HCT116 (cell line): ENCODE data around the gene TWF2. TPM values are rescaled to one million over a fixed set of nuclear protein-coding genes. Genes with fewer than 3 reads are reported as not detected.

ENCODE experiments used
- ATAC-seq: fragments of 200-7000 bp; cut with Tn5 transposase; 2 replicates; pipeline ENCODE4 v1.9.1; 2020; ENCODE audit warnings: mild to moderate bottlenecking, moderate library complexity
- BruUV-seq: library from RNA; stranded (reverse); fragments of 400-500 nt; replicated peaks from 2 replicates; lab custom pipeline; 2021; lab: Mats Ljungman, UMichigan
- CTCF ChIA-PET: fragments of 300-600 bp; sonication (Branson Sonifier 250); formaldehyde crosslinking; loops from one replicate; lab custom pipeline; 2021; ENCODE audit warnings: antibody characterized with exemption; lab: Charles Lee
- POLR2A ChIA-PET: fragments of 300-600, 350-600 bp; sonication (Branson Sonifier 250); formaldehyde crosslinking; loops from one replicate; lab custom pipeline; 2021; ENCODE audit warnings: antibody characterized with exemption; lab: Charles Lee
- RAD21 ChIA-PET, 2 experiments: fragments of 300-600 bp; sonication (Branson Sonifier 250); formaldehyde crosslinking; loops; one replicate each; lab custom pipeline; 2023; ENCODE audit warnings: low total read pairs in 2 of 2; ENCODE audit not compliant: uncharacterized antibody in 2 of 2, unreplicated experiment in 2 of 2, low non-redundant PET in 1 of 2; lab: Charles Lee
- DNase-seq: peaks from one replicate; pipeline ENCODE4 v3.0.0-alpha.2; 2010; ENCODE audit warnings: low read depth, low spot score
- H2AFZ ChIP-seq: fragments of 200-600 bp; shearing (Covaris generic), sonication (generic); 2 replicates; pipeline ENCODE4 v1.6.1; 2017; ENCODE audit warnings: low read depth, mixed run types, mixed read lengths, antibody characterized with exemption, low read length; ENCODE audit not compliant: poor library complexity, severe bottlenecking
- H3K27ac ChIP-seq: 2 replicates; pipeline ENCODE4 v1.5.1; 2012; ENCODE audit warnings: low read depth, low read length
- H3K27me3 ChIP-seq: fragments of 200-600 bp; sonication (generic); 2 replicates; pipeline ENCODE4 v1.6.1; 2016; ENCODE audit warnings: mixed run types, low read length, mixed read lengths; ENCODE audit not compliant: insufficient read depth
- H3K36me3 ChIP-seq, 2 experiments: fragments of 200-500 bp in 1 of 2; fragments of 200-600 bp in 1 of 2; sonication (Bioruptor generic) in 1 of 2; sonication (generic) in 1 of 2; 2 replicates each; pipeline versions ENCODE4 v1.5.1 to v1.6.1; 2014 to 2016; ENCODE audit warnings: low read length in 2 of 2, inconsistent platforms in 1 of 2, mixed read lengths in 1 of 2, mixed run types in 1 of 2; ENCODE audit not compliant: insufficient read depth in 2 of 2, control insufficient read depth in 1 of 2
- H3K4me1 ChIP-seq, 2 experiments: fragments of 200-600 bp in 1 of 2; sonication (generic) in 1 of 2; 2 replicates each; pipeline versions ENCODE4 v1.5.1 to v1.6.1; 2012 to 2017; ENCODE audit warnings: low read length in 2 of 2, inconsistent platforms in 1 of 2, mild to moderate bottlenecking in 1 of 2, mixed read lengths in 1 of 2, mixed run types in 1 of 2, moderate library complexity in 1 of 2; ENCODE audit not compliant: insufficient read depth in 2 of 2, control insufficient read depth in 1 of 2
- H3K4me2 ChIP-seq: fragments of 200-600 bp; sonication (generic); 2 replicates; pipeline ENCODE4 v1.6.1; 2017; ENCODE audit warnings: mixed run types, low read length, mixed read lengths
- H3K4me3 ChIP-seq, 2 experiments: fragments of 200-600 bp in 1 of 2; sonication (generic) in 1 of 2; replicated peaks in 1 of 2; 2 replicates each; pipeline ENCODE4 v1.5.1; 2011 to 2016; ENCODE audit warnings: low read length in 2 of 2, control low read depth in 1 of 2, low read depth in 1 of 2, mild to moderate bottlenecking in 1 of 2, mixed read lengths in 1 of 2, mixed run types in 1 of 2
- H3K79me2 ChIP-seq: fragments of 200-600 bp; sonication (generic); 2 replicates; pipeline ENCODE4 v1.6.1; 2017; ENCODE audit warnings: mild to moderate bottlenecking, mixed run types, low read length, moderate library complexity, mixed read lengths; ENCODE audit not compliant: insufficient read depth
- H3K9ac ChIP-seq: fragments of 200-600 bp; sonication (generic); 2 replicates; pipeline ENCODE4 v1.6.1; 2016; ENCODE audit warnings: low read length, mixed read lengths
- H3K9me2 ChIP-seq: fragments of 200-600 bp; sonication (generic), shearing (Covaris generic); 2 replicates; pipeline ENCODE4 v1.6.1; 2017; ENCODE audit warnings: mixed run types, mild to moderate bottlenecking, moderate library complexity; ENCODE audit not compliant: insufficient read depth
- H3K9me3 ChIP-seq, 2 experiments: fragments of 200-500 bp in 1 of 2; fragments of 200-600 bp in 1 of 2; sonication (Bioruptor generic) in 1 of 2; sonication (generic) in 1 of 2; 2 replicates each; pipeline ENCODE4 v1.6.1; 2014 to 2017; ENCODE audit warnings: low read length in 2 of 2, mixed read lengths in 2 of 2, inconsistent platforms in 1 of 2, low read depth in 1 of 2, mild to moderate bottlenecking in 1 of 2, mixed run types in 1 of 2, moderate library complexity in 1 of 2; ENCODE audit not compliant: control insufficient read depth in 1 of 2, insufficient read depth in 1 of 2
- H4K20me1 ChIP-seq: fragments of 200-600 bp; sonication (generic), shearing (Covaris generic); 2 replicates; pipeline ENCODE4 v1.6.1; 2017; ENCODE audit warnings: mixed run types, mild to moderate bottlenecking, moderate library complexity; ENCODE audit not compliant: insufficient read depth
- ATF3 ChIP-seq: IDR thresholded peaks from 2 replicates; pipeline ENCODE4 v1.6.1; 2012
- CTCF ChIP-seq, 3 experiments: fragments of 200-600 bp in 1 of 3; sonication (generic) in 1 of 3; IDR thresholded peaks in 2 of 3; conservative IDR thresholded peaks in 1 of 3; 2 replicates each; pipeline ENCODE4 v1.5.1; 2012 to 2017; ENCODE audit warnings: low read depth in 2 of 3, low read length in 2 of 3, antibody characterized with exemption in 1 of 3, borderline replicate concordance in 1 of 3, control low read depth in 1 of 3, mild to moderate bottlenecking in 1 of 3, mixed read lengths in 1 of 3, mixed run types in 1 of 3, moderate library complexity in 1 of 3; ENCODE audit not compliant: insufficient read depth in 1 of 3
- ELF1 ChIP-seq: IDR thresholded peaks from 2 replicates; pipeline ENCODE4 v1.6.1; 2012; ENCODE audit warnings: low read depth, borderline replicate concordance
- EZH2 ChIP-seq: fragments of 200-600 bp; sonication (generic); IDR thresholded peaks from 2 replicates; pipeline ENCODE4 v1.6.1; 2017; ENCODE audit warnings: antibody characterized with exemption, mixed run types
- EZH2phosphoT487 ChIP-seq: fragments of 200-600 bp; IDR thresholded peaks from 2 replicates; pipeline ENCODE4 v1.6.1; 2018; ENCODE audit warnings: antibody characterized with exemption, borderline replicate concordance
- FOSL1 ChIP-seq: IDR thresholded peaks from 2 replicates; pipeline ENCODE4 v1.6.1; 2012; ENCODE audit warnings: low read depth
- POLR2A ChIP-seq: IDR thresholded peaks from 2 replicates; pipeline ENCODE4 v1.7.0; 2011; ENCODE audit warnings: borderline replicate concordance; ENCODE audit not compliant: insufficient read depth, insufficient read length; ENCODE audit errors: extremely low read depth
- POLR2AphosphoS5 ChIP-seq: IDR thresholded peaks from 2 replicates; pipeline ENCODE4 v1.6.1; 2011; ENCODE audit warnings: mild to moderate bottlenecking, low read depth, low read length, moderate library complexity
- RAD21 ChIP-seq: IDR thresholded peaks from 2 replicates; pipeline ENCODE4 v1.6.1; 2012; ENCODE audit warnings: low read depth, mild to moderate bottlenecking
- SIN3A ChIP-seq: IDR thresholded peaks from 2 replicates; pipeline ENCODE4 v1.6.1; 2012; ENCODE audit warnings: low read depth
- TCF7L2 ChIP-seq: IDR thresholded peaks from 2 replicates; pipeline ENCODE4 v1.7.0; 2011; ENCODE audit warnings: borderline replicate concordance, inconsistent platforms; ENCODE audit not compliant: insufficient read depth, insufficient read length; ENCODE audit errors: extremely low read depth
- YY1 ChIP-seq: IDR thresholded peaks from 2 replicates; pipeline ENCODE4 v1.6.1; 2011; ENCODE audit warnings: low read length, low read depth, moderate library complexity, mild to moderate bottlenecking; ENCODE audit not compliant: insufficient replicate concordance; ENCODE audit errors: extremely low read depth
- ZFX ChIP-seq: fragments of 450-650 bp; IDR thresholded peaks from 2 replicates; pipeline ENCODE4 v1.6.1; 2017
- ZNF274 ChIP-seq: fragments of 200-500 bp; sonication (Bioruptor generic); IDR thresholded peaks from 2 replicates; pipeline ENCODE4 v1.6.1; 2014; ENCODE audit warnings: mild to moderate bottlenecking, low read depth, low read length, inconsistent platforms
- intact Hi-C: fragments of 100-400 bp; cut with micrococcal nuclease; formaldehyde crosslinking; loops from 2 replicates; pipeline ENCODE4 v1.10.0; 2022
- total RNA-seq: library from RNA; stranded (reverse); gene quantifications from one replicate; pipeline ENCODE4 v1.2.1, GENCODE V29; 2021; ENCODE audit not compliant: unreplicated experiment

The TWF2 gene
- total RNA-seq, 1 experiment from 2014 or later, result 100 TPM

GRCh38 chr3:52230889-52231499 is 8.0 kb downstream of the TWF2 start:
- Histone ChIP-seq H3K9ac (no peak overlapping the region), H2AFZ (no peak overlapping the region), H3K9me2 (no peaks in the 10 kb centered on the region), H3K4me1 (no peaks in the 10 kb centered on the region), H3K4me2 (no peak overlapping the region), H3K27ac (no peak overlapping the region), H3K36me3 (peaks cover 17% of the 10 kb centered on the region in 2 experiments; a peak in 3 of 4 replicates), H3K9me3 (no peaks in the 10 kb centered on the region), H3K4me3 (no peak overlapping the region), H3K27me3 (no peaks in the 10 kb centered on the region), H3K79me2 (peaks cover 4% of the 10 kb centered on the region; the same call in 1 of the 2 replicates), H4K20me1 (no peaks in the 10 kb centered on the region)
- ATAC-seq (no peak), DNase-seq (no peak)
- intact Hi-C loops, result loop anchor here (1.0 kb wide), 1 partner anchor 108 kb away; no protein-coding TSS in a partner anchor
- CTCF ChIA-PET, result interaction anchor here (0.6 to 2.8 kb wide), 9 partner anchors 8 to 154 kb away, joined by 3 to 37 read pairs (median 3); partner anchors contain the start of gene WDR82
- no TSS peak for BruUV-seq
- RAD21 ChIA-PET, result interaction anchor here in 1 of 2 experiments (0.6 kb wide), 2 partner anchors 12 to 103 kb away, joined by 3 to 5 read pairs; no protein-coding TSS in a partner anchor
- TF ChIP-seq EZH2, result no peak
- no peak for TF ChIP-seq RAD21
- TF ChIP-seq ZFX, result no peak
- TF ChIP-seq YY1, result no peak
- no peak for TF ChIP-seq POLR2AphosphoS5
- no peak for TF ChIP-seq ATF3
- no peak for TF ChIP-seq CTCF (IDR thresholded peaks at IDR 0.05 in 2 of 3, conservative IDR thresholded peaks at IDR 0.05 in 1 of 3; ENCODE audit: borderline replicate concordance in 1 of 3, insufficient read depth in 1 of 3, low read depth in 2 of 3, low read length in 2 of 3)
- TF ChIP-seq EZH2phosphoT487, result no peak
- TF ChIP-seq FOSL1, result no peak
- no peak for TF ChIP-seq SIN3A
- no peak for TF ChIP-seq TCF7L2
- TF ChIP-seq POLR2A, result no peak
- no peak for TF ChIP-seq ELF1
- TF ChIP-seq ZNF274, result no peak
- POLR2A ChIA-PET, result interaction anchor here (1.0 to 1.4 kb wide), 2 partner anchors 10 to 48 kb away, joined by 3 to 4 read pairs; partner anchors contain the start of gene WDR82
